ENCODE results near the gene PDE6B. TPM values are rescaled to one million over a fixed set of nuclear protein-coding genes. Genes with fewer than 3 reads are reported as not detected.

The PDE6B gene
- total RNA-seq, 2 experiments from 2014 or later: 16.1 to 17.7 TPM

GRCh38 chr4:707929-708630, 82.7 kb downstream of the PDE6B start:
- POLR2A ChIA-PET: no interaction called here
- Mint-ChIP-seq H3K27me3 (ENCODE audit: low read depth) (no peaks in the 10 kb centered on the region), H3K4me3 (no peak overlapping the region), H3K27ac (no peak overlapping the region), H3K36me3 (ENCODE audit: low read depth) (peaks cover 18% of the 10 kb centered on the region), H3K4me1 (ENCODE audit: low read depth) (peaks cover 13% of the 10 kb centered on the region), H3K9me3 (ENCODE audit: insufficient read depth) (no peaks in the 10 kb centered on the region)
- ATAC-seq (no peak), DNase-seq (no peak)
- CTCF ChIA-PET: no interaction called here

GRCh38 chr4:708631-708933, 83.2 kb downstream of the PDE6B start:
- Mint-ChIP-seq H3K9me3 (ENCODE audit: insufficient read depth) (no peaks in the 10 kb centered on the region), H3K27ac (no peak overlapping the region), H3K36me3 (ENCODE audit: low read depth) (peaks cover 18% of the 10 kb centered on the region), H3K4me1 (ENCODE audit: low read depth) (peaks cover 13% of the 10 kb centered on the region), H3K27me3 (ENCODE audit: low read depth) (no peaks in the 10 kb centered on the region), H3K4me3 (no peak overlapping the region)
- ChIA-PET CTCF (no interaction called here), POLR2A (no interaction called here)
- DNase-seq: no peak
- no peak for ATAC-seq

- Mint-ChIP-seq H3K4me3 (no peak overlapping the region), H3K4me1 (ENCODE audit: low read depth) (peaks cover 13% of the 10 kb centered on the region), H3K36me3 (ENCODE audit: low read depth) (peaks cover 18% of the 10 kb centered on the region), H3K27me3 (ENCODE audit: low read depth) (no peaks in the 10 kb centered on the region), H3K27ac (no peak overlapping the region), H3K9me3 (ENCODE audit: insufficient read depth) (no peaks in the 10 kb centered on the region)
- no peak for DNase-seq
- no peak for ATAC-seq
- ChIA-PET CTCF (no interaction called here), POLR2A (no interaction called here)
These were observed 84.0 kb downstream of the PDE6B start for GRCh38 chr4:709348-709747.

GRCh38 chr4:710116-710515, 84.7 kb downstream of the PDE6B start:
- no peak overlapping the region for H3K4me3 Mint-ChIP-seq
- H3K4me1 Mint-ChIP-seq (ENCODE audit: low read depth): peaks cover 13% of the 10 kb centered on the region
- peaks cover 20% of the 10 kb centered on the region for H3K36me3 Mint-ChIP-seq (ENCODE audit: low read depth)
- no peak for DNase-seq
- H3K27ac Mint-ChIP-seq: no peak overlapping the region
- no peaks in the 10 kb centered on the region for H3K27me3 Mint-ChIP-seq (ENCODE audit: low read depth)
- no peaks in the 10 kb centered on the region for H3K9me3 Mint-ChIP-seq (ENCODE audit: insufficient read depth)
- no peak for ATAC-seq
- POLR2A ChIA-PET: no interaction called here
- CTCF ChIA-PET: no interaction called here

GRCh38 chr4:710916-711315, 85.5 kb downstream of the PDE6B start:
- Mint-ChIP-seq H3K36me3 (ENCODE audit: low read depth) (peaks cover 20% of the 10 kb centered on the region), H3K4me1 (ENCODE audit: low read depth) (peaks cover 12% of the 10 kb centered on the region), H3K4me3 (no peak overlapping the region), H3K27ac (no peak overlapping the region), H3K27me3 (ENCODE audit: low read depth) (no peaks in the 10 kb centered on the region), H3K9me3 (ENCODE audit: insufficient read depth) (no peaks in the 10 kb centered on the region)
- CTCF ChIA-PET: no interaction called here
- no peak for ATAC-seq
- POLR2A ChIA-PET: no interaction called here
- DNase-seq: no peak

- ChIA-PET CTCF (no interaction called here), POLR2A (no interaction called here)
- Mint-ChIP-seq H3K36me3 (ENCODE audit: low read depth) (peaks cover 20% of the 10 kb centered on the region), H3K9me3 (ENCODE audit: insufficient read depth) (no peaks in the 10 kb centered on the region), H3K27ac (no peak overlapping the region), H3K27me3 (ENCODE audit: low read depth) (no peaks in the 10 kb centered on the region), H3K4me3 (no peak overlapping the region), H3K4me1 (ENCODE audit: low read depth) (peaks cover 15% of the 10 kb centered on the region)
- no peak for DNase-seq
- ATAC-seq: no peak
These were observed 86.7 kb downstream of the PDE6B start for GRCh38 chr4:712093-712492.

- ChIA-PET CTCF (interaction anchor here (0.8 kb wide), 1 partner anchor 142 kb away, joined by 3 read pairs; no protein-coding TSS in a partner anchor), POLR2A (no interaction called here)
- Mint-ChIP-seq H3K27me3 (ENCODE audit: low read depth) (no peaks in the 10 kb centered on the region), H3K36me3 (ENCODE audit: low read depth) (peaks cover 20% of the 10 kb centered on the region), H3K4me1 (ENCODE audit: low read depth) (peaks cover 15% of the 10 kb centered on the region), H3K9me3 (ENCODE audit: insufficient read depth) (no peaks in the 10 kb centered on the region), H3K27ac (no peak overlapping the region), H3K4me3 (no peak overlapping the region)
- ATAC-seq: no peak
- no peak for DNase-seq
These were observed 87.7 kb downstream of the PDE6B start for GRCh38 chr4:712916-713632.

GRCh38 chr4:714087-714486, 88.7 kb downstream of the PDE6B start:
- Mint-ChIP-seq H3K9me3 (ENCODE audit: insufficient read depth) (no peaks in the 10 kb centered on the region), H3K27me3 (ENCODE audit: low read depth) (no peaks in the 10 kb centered on the region), H3K27ac (no peak overlapping the region), H3K4me1 (ENCODE audit: low read depth) (peaks cover 9% of the 10 kb centered on the region), H3K36me3 (ENCODE audit: low read depth) (peaks cover 14% of the 10 kb centered on the region), H3K4me3 (no peak overlapping the region)
- POLR2A ChIA-PET: no interaction called here
- DNase-seq: no peak
- CTCF ChIA-PET: interaction anchor here (0.8 kb wide), 1 partner anchor 143 kb away, joined by 3 read pairs; no protein-coding TSS in a partner anchor
- no peak for ATAC-seq

GRCh38 chr4:717601-718320, 92.4 kb downstream of the PDE6B start:
- ATAC-seq (no peak), DNase-seq (no peak)
- no peak overlapping the region for H3K4me3 Mint-ChIP-seq
- H3K27ac Mint-ChIP-seq: no peak overlapping the region
- ChIA-PET POLR2A (no interaction called here), CTCF (no interaction called here)
- no peaks in the 10 kb centered on the region for H3K9me3 Mint-ChIP-seq (ENCODE audit: insufficient read depth)
- H3K36me3 Mint-ChIP-seq (ENCODE audit: low read depth): peaks cover 32% of the 10 kb centered on the region
- no peaks in the 10 kb centered on the region for H3K27me3 Mint-ChIP-seq (ENCODE audit: low read depth)
- peaks cover 5% of the 10 kb centered on the region for H3K4me1 Mint-ChIP-seq (ENCODE audit: low read depth)

- H3K4me3 Mint-ChIP-seq: no peak overlapping the region
- peaks cover 39% of the 10 kb centered on the region for H3K36me3 Mint-ChIP-seq (ENCODE audit: low read depth)
- peaks cover 5% of the 10 kb centered on the region for H3K4me1 Mint-ChIP-seq (ENCODE audit: low read depth)
- ATAC-seq (no peak), DNase-seq (no peak)
- no peak overlapping the region for H3K27ac Mint-ChIP-seq
- H3K27me3 Mint-ChIP-seq (ENCODE audit: low read depth): no peaks in the 10 kb centered on the region
- ChIA-PET CTCF (no interaction called here), POLR2A (no interaction called here)
- H3K9me3 Mint-ChIP-seq (ENCODE audit: insufficient read depth): no peaks in the 10 kb centered on the region
These were observed 93.1 kb downstream of the PDE6B start for GRCh38 chr4:718460-718859.

Data from activated CD8-positive, alpha-beta T cell treated with anti-CD3 and anti-CD28 coated beads, Interleukin-2, amount 10 ng/mL, durations not matched to agents 7 days and 5 days (primary cell).